KOPT-K1 (cell line): ENCODE results near the gene FAM47C.
"Not testable (repeated sequence)": the region's sequence is repeated elsewhere in the genome, so short reads cannot be mapped to it uniquely, and the experiment has no call there.

ENCODE experiments used
- H3K27ac ChIP-seq: fragments of 200-600 bp; sonication (generic); 2 replicates; pipeline ENCODE4 v1.5.1; 2016; ENCODE audit warnings: antibody characterized with exemption, mild to moderate bottlenecking, low read depth, low read length; ENCODE audit not compliant: poor library complexity, severe bottlenecking
- H3K36me3 ChIP-seq: fragments of 200-600 bp; sonication (generic); 2 replicates; pipeline ENCODE4 v1.5.1; 2017; ENCODE audit warnings: antibody characterized with exemption, mild to moderate bottlenecking, low read length, moderate library complexity; ENCODE audit not compliant: insufficient read depth
- H3K9me3 ChIP-seq: fragments of 200-600 bp; sonication (generic); 2 replicates; pipeline ENCODE4 v1.5.1; 2017; ENCODE audit warnings: antibody characterized with exemption, low read length, mild to moderate bottlenecking; ENCODE audit not compliant: insufficient read depth, poor library complexity, severe bottlenecking

Gene FAM47C

DNA sequence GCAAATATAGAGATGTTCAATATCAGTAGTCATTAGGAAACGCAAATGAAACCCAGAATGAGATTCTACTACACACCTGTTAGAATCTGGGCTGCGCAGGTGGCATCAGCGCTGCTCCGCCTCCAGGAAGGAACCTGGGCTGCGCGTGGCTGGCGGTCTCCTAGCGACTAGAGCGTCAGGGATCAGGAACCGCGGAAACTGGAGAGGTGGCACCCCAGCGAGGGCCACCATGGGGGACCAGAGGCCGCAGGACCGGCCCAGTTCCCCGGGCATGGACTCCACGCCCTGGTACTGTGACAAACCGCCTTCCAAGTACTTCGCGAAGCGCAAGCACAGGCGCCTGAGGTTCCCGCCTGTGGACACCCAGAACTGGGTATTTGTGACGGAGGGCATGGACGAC lies at the start of gene FAM47C:
TSS of gene FAM47C (plus strand) at position 185 of the 400 bp plus-strand sequence. CDS start at position 230, 45 bp downstream.
- H3K9me3 ChIP-seq = not testable (repeated sequence)

DNA sequence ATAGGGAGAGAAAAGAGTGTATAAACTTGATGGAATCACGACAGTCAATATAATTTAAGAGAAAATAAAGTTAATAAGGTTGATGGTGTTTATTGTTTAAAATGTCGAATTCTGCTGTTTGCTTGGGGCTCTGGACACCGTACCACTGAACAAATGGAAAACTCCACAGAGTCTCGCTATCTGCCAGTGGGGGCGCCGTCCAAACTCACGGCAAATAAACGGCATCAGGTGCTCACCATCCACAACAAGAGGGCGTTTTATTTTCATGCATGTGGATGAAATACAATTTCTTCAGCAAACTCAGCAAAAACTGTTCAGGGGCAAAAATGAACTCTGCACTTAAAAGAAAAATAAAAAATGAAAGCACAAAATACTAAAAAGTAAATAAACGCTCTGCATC lies 46.6 kb upstream of the FAM47C start:
- Histone ChIP-seq H3K9me3 (no peaks in the 10 kb centered on the region), H3K36me3 (no peaks in the 10 kb centered on the region), H3K27ac (no peak overlapping the region)

More for the DNA sequence above, at the start of gene FAM47C:
- not testable (repeated sequence) for H3K27ac ChIP-seq, H3K36me3 ChIP-seq

GRCh38 chrX:36963069-36963808 lies 44.9 kb upstream of the FAM47C start:
- Histone ChIP-seq H3K27ac (no peak overlapping the region), H3K9me3 (no peaks in the 10 kb centered on the region), H3K36me3 (no peaks in the 10 kb centered on the region)

DNA sequence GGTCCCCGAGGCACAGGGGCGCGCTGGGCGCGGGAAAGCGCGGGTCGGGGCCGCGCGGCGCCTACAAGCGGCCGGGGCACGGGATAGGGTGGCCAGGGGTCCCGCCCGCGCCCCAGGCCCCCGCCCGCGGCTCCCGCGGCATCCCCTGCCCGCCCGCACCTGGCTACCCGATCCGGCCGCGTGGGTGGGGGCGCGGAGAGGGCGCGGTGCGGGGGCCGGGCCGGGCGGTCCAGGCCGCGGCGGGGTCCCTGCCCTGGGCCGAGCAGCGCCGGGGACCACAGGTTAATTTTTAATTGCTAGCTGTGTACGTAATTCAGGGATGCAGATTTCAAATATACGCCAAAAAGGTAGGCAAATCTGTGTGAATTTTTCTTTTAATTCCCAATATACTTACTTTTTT lies 44.3 kb upstream of the FAM47C start:
- Histone ChIP-seq H3K9me3 (no peaks in the 10 kb centered on the region), H3K36me3 (no peaks in the 10 kb centered on the region), H3K27ac (no peak overlapping the region)

- no peaks in the 10 kb centered on the region for H3K9me3 ChIP-seq
- H3K36me3 ChIP-seq = no peaks in the 10 kb centered on the region
- H3K27ac ChIP-seq = no peak overlapping the region
These were observed 34.6 kb upstream of the FAM47C start for GRCh38 chrX:36973575-36973974.

GRCh38 chrX:36974911-36975310 lies 33.3 kb upstream of the FAM47C start:
- no peaks in the 10 kb centered on the region for H3K36me3 ChIP-seq
- H3K9me3 ChIP-seq = no peaks in the 10 kb centered on the region
- H3K27ac ChIP-seq = no peak overlapping the region

- H3K36me3 ChIP-seq = no peaks in the 10 kb centered on the region
- H3K9me3 ChIP-seq = no peaks in the 10 kb centered on the region
- H3K27ac ChIP-seq = no peak overlapping the region
These were observed 29.3 kb upstream of the FAM47C start for GRCh38 chrX:36978886-36979285.

GRCh38 chrX:36983831-36984230 lies 24.3 kb upstream of the FAM47C start:
- H3K27ac ChIP-seq = no peak overlapping the region
- H3K9me3 ChIP-seq = no peaks in the 10 kb centered on the region

DNA sequence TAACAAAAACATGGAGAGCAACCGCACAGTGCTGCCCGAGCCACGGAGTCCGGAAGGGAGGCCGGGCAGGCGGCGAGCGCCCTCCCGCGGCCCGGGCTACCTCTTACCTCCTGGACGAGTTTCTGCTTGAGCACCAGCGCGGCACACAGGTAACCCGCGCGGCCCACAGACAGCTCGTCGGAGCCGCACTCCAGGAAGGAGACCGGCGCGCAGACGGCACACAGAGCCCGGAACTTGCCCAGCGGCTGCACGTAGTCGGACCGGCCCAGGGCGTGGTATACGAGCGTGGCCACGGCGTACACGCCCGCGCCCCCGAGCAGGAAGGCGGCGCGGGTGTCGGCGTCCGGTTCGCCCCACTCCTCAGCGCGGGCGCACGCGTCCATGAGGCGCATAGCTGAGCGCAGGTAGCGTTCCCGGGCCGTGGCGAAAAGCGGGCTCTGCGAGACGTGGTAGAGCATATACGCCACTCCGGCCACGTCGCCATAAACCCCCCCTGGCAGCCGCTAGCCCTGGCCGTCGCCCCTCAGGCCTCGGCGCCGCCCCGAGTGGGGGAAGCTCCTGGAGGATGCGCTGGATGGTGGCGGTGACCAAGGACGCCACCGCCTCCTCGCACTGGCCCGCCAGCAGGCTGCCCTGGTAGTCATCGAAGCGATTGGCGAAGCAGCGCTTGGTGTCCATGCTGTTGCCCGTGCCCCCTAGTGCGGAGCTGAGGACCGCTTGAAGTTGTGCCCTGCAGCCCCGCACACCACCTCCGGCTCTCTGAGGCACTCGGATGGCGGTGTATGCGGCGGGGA lies 22.6 kb upstream of the FAM47C start:
- H3K27ac ChIP-seq, H3K9me3 ChIP-seq, H3K36me3 ChIP-seq: not testable (repeated sequence)

More at GRCh38 chrX:36983831-36984230, 24.3 kb upstream of the FAM47C start:
- no peaks in the 10 kb centered on the region for H3K36me3 ChIP-seq

- H3K27ac ChIP-seq = no peak overlapping the region
- H3K9me3 ChIP-seq = no peaks in the 10 kb centered on the region
- H3K36me3 ChIP-seq = no peaks in the 10 kb centered on the region
These were observed 21.9 kb upstream of the FAM47C start for GRCh38 chrX:36986231-36986630.

GRCh38 chrX:36987212-36987611 lies 21.0 kb upstream of the FAM47C start:
- not testable (repeated sequence) for H3K36me3 ChIP-seq, H3K9me3 ChIP-seq, H3K27ac ChIP-seq

- Histone ChIP-seq H3K27ac (no peak overlapping the region), H3K9me3 (no peaks in the 10 kb centered on the region), H3K36me3 (no peaks in the 10 kb centered on the region)
These were observed 8.0 kb upstream of the FAM47C start for GRCh38 chrX:37000140-37000539.

GRCh38 chrX:37010496-37010895 lies 2.3 kb downstream of the FAM47C start:
- Histone ChIP-seq H3K36me3 (no peaks in the 10 kb centered on the region), H3K9me3 (no peaks in the 10 kb centered on the region), H3K27ac (no peak overlapping the region)

- H3K36me3 ChIP-seq, H3K9me3 ChIP-seq, H3K27ac ChIP-seq: not testable (repeated sequence)
These were observed 26.1 kb downstream of the FAM47C start for GRCh38 chrX:37034260-37034659.

GRCh38 chrX:37036674-37037220 lies 28.6 kb downstream of the FAM47C start:
- not testable (repeated sequence) for H3K27ac ChIP-seq, H3K9me3 ChIP-seq, H3K36me3 ChIP-seq
